ENCODE data around the gene USP17L11.
"Not testable (repeated sequence)": the region's sequence is repeated elsewhere in the genome, so short reads cannot be mapped to it uniquely, and the experiment has no call there.

DNA sequence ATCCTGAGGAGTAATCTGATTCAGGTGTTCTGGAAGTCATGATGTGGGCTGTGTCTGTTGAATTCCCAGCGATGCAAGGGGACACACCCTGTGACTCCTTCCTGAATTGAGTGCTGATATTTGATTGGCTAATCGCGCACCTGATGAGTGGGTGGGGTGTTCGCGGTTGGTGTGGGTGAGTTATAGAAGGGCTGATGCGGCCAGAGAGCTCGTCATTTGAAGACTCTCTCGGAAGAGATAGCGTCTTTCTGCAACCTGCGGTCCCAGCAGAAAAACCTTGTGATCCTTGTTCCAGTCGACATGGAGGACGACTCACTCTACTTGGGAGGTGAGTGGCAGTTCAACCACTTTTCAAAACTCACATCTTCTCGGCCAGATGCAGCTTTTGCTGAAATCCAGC, 4.8 kb upstream of the USP17L11 start, which contains the start of gene USP17L10:
- TF ChIP-seq, protein P1, sequence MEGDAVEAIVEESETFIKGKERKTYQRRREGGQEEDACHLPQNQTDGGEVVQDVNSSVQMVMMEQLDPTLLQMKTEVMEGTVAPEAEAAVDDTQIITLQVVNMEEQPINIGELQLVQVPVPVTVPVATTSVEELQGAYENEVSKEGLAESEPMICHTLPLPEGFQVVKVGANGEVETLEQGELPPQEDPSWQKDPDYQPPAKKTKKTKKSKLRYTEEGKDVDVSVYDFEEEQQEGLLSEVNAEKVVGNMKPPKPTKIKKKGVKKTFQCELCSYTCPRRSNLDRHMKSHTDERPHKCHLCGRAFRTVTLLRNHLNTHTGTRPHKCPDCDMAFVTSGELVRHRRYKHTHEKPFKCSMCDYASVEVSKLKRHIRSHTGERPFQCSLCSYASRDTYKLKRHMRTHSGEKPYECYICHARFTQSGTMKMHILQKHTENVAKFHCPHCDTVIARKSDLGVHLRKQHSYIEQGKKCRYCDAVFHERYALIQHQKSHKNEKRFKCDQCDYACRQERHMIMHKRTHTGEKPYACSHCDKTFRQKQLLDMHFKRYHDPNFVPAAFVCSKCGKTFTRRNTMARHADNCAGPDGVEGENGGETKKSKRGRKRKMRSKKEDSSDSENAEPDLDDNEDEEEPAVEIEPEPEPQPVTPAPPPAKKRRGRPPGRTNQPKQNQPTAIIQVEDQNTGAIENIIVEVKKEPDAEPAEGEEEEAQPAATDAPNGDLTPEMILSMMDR (conservative IDR thresholded peaks at IDR 0.05; ENCODE audit: low read length): not testable (repeated sequence)
- TF ChIP-seq EZH2phosphoT487 (IDR thresholded peaks at IDR 0.05; ENCODE audit: borderline replicate concordance, low read depth, low read length): not testable (repeated sequence)

All from OCI-LY7 (cell line).